HCT116 (cell line): ENCODE measurements around the gene HSP90AA1. TPM values are rescaled to one million over a fixed set of nuclear protein-coding genes. Genes with fewer than 3 reads are reported as not detected.

Experiments
- ATAC-seq: fragments of 200-7000 bp; cut with Tn5 transposase; 2 replicates; pipeline ENCODE4 v1.9.1; 2020; ENCODE audit warnings: mild to moderate bottlenecking, moderate library complexity
- BruUV-seq: library from RNA; stranded (reverse); fragments of 400-500 nt; replicated peaks from 2 replicates; lab custom pipeline; 2021; lab: Mats Ljungman, UMichigan
- CTCF ChIA-PET: fragments of 300-600 bp; sonication (Branson Sonifier 250); formaldehyde crosslinking; loops from one replicate; lab custom pipeline; 2021; ENCODE audit warnings: antibody characterized with exemption; lab: Charles Lee
- POLR2A ChIA-PET: fragments of 300-600, 350-600 bp; sonication (Branson Sonifier 250); formaldehyde crosslinking; loops from one replicate; lab custom pipeline; 2021; ENCODE audit warnings: antibody characterized with exemption; lab: Charles Lee
- RAD21 ChIA-PET, 2 experiments: fragments of 300-600 bp; sonication (Branson Sonifier 250); formaldehyde crosslinking; loops; one replicate each; lab custom pipeline; 2023; ENCODE audit warnings: low total read pairs in 2 of 2; ENCODE audit not compliant: uncharacterized antibody in 2 of 2, unreplicated experiment in 2 of 2, low non-redundant PET in 1 of 2; lab: Charles Lee
- DNase-seq: peaks from one replicate; pipeline ENCODE4 v3.0.0-alpha.2; 2010; ENCODE audit warnings: low read depth, low spot score
- H2AFZ ChIP-seq: fragments of 200-600 bp; shearing (Covaris generic), sonication (generic); 2 replicates; pipeline ENCODE4 v1.6.1; 2017; ENCODE audit warnings: low read depth, mixed run types, mixed read lengths, antibody characterized with exemption, low read length; ENCODE audit not compliant: poor library complexity, severe bottlenecking
- H3K27ac ChIP-seq: 2 replicates; pipeline ENCODE4 v1.5.1; 2012; ENCODE audit warnings: low read depth, low read length
- H3K27me3 ChIP-seq: fragments of 200-600 bp; sonication (generic); 2 replicates; pipeline ENCODE4 v1.6.1; 2016; ENCODE audit warnings: mixed run types, low read length, mixed read lengths; ENCODE audit not compliant: insufficient read depth
- H3K36me3 ChIP-seq, 2 experiments: fragments of 200-500 bp in 1 of 2; fragments of 200-600 bp in 1 of 2; sonication (Bioruptor generic) in 1 of 2; sonication (generic) in 1 of 2; 2 replicates each; pipeline versions ENCODE4 v1.5.1 to v1.6.1; 2014 to 2016; ENCODE audit warnings: low read length in 2 of 2, inconsistent platforms in 1 of 2, mixed read lengths in 1 of 2, mixed run types in 1 of 2; ENCODE audit not compliant: insufficient read depth in 2 of 2, control insufficient read depth in 1 of 2
- H3K4me1 ChIP-seq, 2 experiments: fragments of 200-600 bp in 1 of 2; sonication (generic) in 1 of 2; 2 replicates each; pipeline versions ENCODE4 v1.5.1 to v1.6.1; 2012 to 2017; ENCODE audit warnings: low read length in 2 of 2, inconsistent platforms in 1 of 2, mild to moderate bottlenecking in 1 of 2, mixed read lengths in 1 of 2, mixed run types in 1 of 2, moderate library complexity in 1 of 2; ENCODE audit not compliant: insufficient read depth in 2 of 2, control insufficient read depth in 1 of 2
- H3K4me2 ChIP-seq: fragments of 200-600 bp; sonication (generic); 2 replicates; pipeline ENCODE4 v1.6.1; 2017; ENCODE audit warnings: mixed run types, low read length, mixed read lengths
- H3K4me3 ChIP-seq, 2 experiments: fragments of 200-600 bp in 1 of 2; sonication (generic) in 1 of 2; replicated peaks in 1 of 2; 2 replicates each; pipeline ENCODE4 v1.5.1; 2011 to 2016; ENCODE audit warnings: low read length in 2 of 2, control low read depth in 1 of 2, low read depth in 1 of 2, mild to moderate bottlenecking in 1 of 2, mixed read lengths in 1 of 2, mixed run types in 1 of 2
- H3K79me2 ChIP-seq: fragments of 200-600 bp; sonication (generic); 2 replicates; pipeline ENCODE4 v1.6.1; 2017; ENCODE audit warnings: mild to moderate bottlenecking, mixed run types, low read length, moderate library complexity, mixed read lengths; ENCODE audit not compliant: insufficient read depth
- H3K9ac ChIP-seq: fragments of 200-600 bp; sonication (generic); 2 replicates; pipeline ENCODE4 v1.6.1; 2016; ENCODE audit warnings: low read length, mixed read lengths
- H3K9me2 ChIP-seq: fragments of 200-600 bp; sonication (generic), shearing (Covaris generic); 2 replicates; pipeline ENCODE4 v1.6.1; 2017; ENCODE audit warnings: mixed run types, mild to moderate bottlenecking, moderate library complexity; ENCODE audit not compliant: insufficient read depth
- H3K9me3 ChIP-seq, 2 experiments: fragments of 200-500 bp in 1 of 2; fragments of 200-600 bp in 1 of 2; sonication (Bioruptor generic) in 1 of 2; sonication (generic) in 1 of 2; 2 replicates each; pipeline ENCODE4 v1.6.1; 2014 to 2017; ENCODE audit warnings: low read length in 2 of 2, mixed read lengths in 2 of 2, inconsistent platforms in 1 of 2, low read depth in 1 of 2, mild to moderate bottlenecking in 1 of 2, mixed run types in 1 of 2, moderate library complexity in 1 of 2; ENCODE audit not compliant: control insufficient read depth in 1 of 2, insufficient read depth in 1 of 2
- H4K20me1 ChIP-seq: fragments of 200-600 bp; sonication (generic), shearing (Covaris generic); 2 replicates; pipeline ENCODE4 v1.6.1; 2017; ENCODE audit warnings: mixed run types, mild to moderate bottlenecking, moderate library complexity; ENCODE audit not compliant: insufficient read depth
- CEBPB ChIP-seq: IDR thresholded peaks from 2 replicates; pipeline ENCODE4 v1.6.1; 2012; ENCODE audit warnings: low read depth
- CTCF ChIP-seq, 3 experiments: fragments of 200-600 bp in 1 of 3; sonication (generic) in 1 of 3; IDR thresholded peaks in 2 of 3; conservative IDR thresholded peaks in 1 of 3; 2 replicates each; pipeline ENCODE4 v1.5.1; 2012 to 2017; ENCODE audit warnings: low read depth in 2 of 3, low read length in 2 of 3, antibody characterized with exemption in 1 of 3, borderline replicate concordance in 1 of 3, control low read depth in 1 of 3, mild to moderate bottlenecking in 1 of 3, mixed read lengths in 1 of 3, mixed run types in 1 of 3, moderate library complexity in 1 of 3; ENCODE audit not compliant: insufficient read depth in 1 of 3
- EGR1 ChIP-seq: IDR thresholded peaks from 2 replicates; pipeline ENCODE4 v1.6.1; 2012; ENCODE audit warnings: low read depth
- ELF1 ChIP-seq: IDR thresholded peaks from 2 replicates; pipeline ENCODE4 v1.6.1; 2012; ENCODE audit warnings: low read depth, borderline replicate concordance
- EZH2 ChIP-seq: fragments of 200-600 bp; sonication (generic); IDR thresholded peaks from 2 replicates; pipeline ENCODE4 v1.6.1; 2017; ENCODE audit warnings: antibody characterized with exemption, mixed run types
- FOSL1 ChIP-seq: IDR thresholded peaks from 2 replicates; pipeline ENCODE4 v1.6.1; 2012; ENCODE audit warnings: low read depth
- JUND ChIP-seq: IDR thresholded peaks from 2 replicates; pipeline ENCODE4 v1.6.1; 2012
- MAX ChIP-seq: IDR thresholded peaks from 2 replicates; pipeline ENCODE4 v1.6.1; 2012
- POLR2A ChIP-seq: IDR thresholded peaks from 2 replicates; pipeline ENCODE4 v1.7.0; 2011; ENCODE audit warnings: borderline replicate concordance; ENCODE audit not compliant: insufficient read depth, insufficient read length; ENCODE audit errors: extremely low read depth
- POLR2AphosphoS5 ChIP-seq: IDR thresholded peaks from 2 replicates; pipeline ENCODE4 v1.6.1; 2011; ENCODE audit warnings: mild to moderate bottlenecking, low read depth, low read length, moderate library complexity
- SIN3A ChIP-seq: IDR thresholded peaks from 2 replicates; pipeline ENCODE4 v1.6.1; 2012; ENCODE audit warnings: low read depth
- TCF7L2 ChIP-seq: IDR thresholded peaks from 2 replicates; pipeline ENCODE4 v1.7.0; 2011; ENCODE audit warnings: borderline replicate concordance, inconsistent platforms; ENCODE audit not compliant: insufficient read depth, insufficient read length; ENCODE audit errors: extremely low read depth
- YY1 ChIP-seq: IDR thresholded peaks from 2 replicates; pipeline ENCODE4 v1.6.1; 2011; ENCODE audit warnings: low read length, low read depth, moderate library complexity, mild to moderate bottlenecking; ENCODE audit not compliant: insufficient replicate concordance; ENCODE audit errors: extremely low read depth
- ZBTB33 ChIP-seq: IDR thresholded peaks from 2 replicates; pipeline ENCODE4 v1.6.1; 2011; ENCODE audit warnings: mild to moderate bottlenecking, low read length, moderate library complexity; ENCODE audit not compliant: insufficient replicate concordance; ENCODE audit errors: extremely low read depth
- ZFX ChIP-seq: fragments of 450-650 bp; IDR thresholded peaks from 2 replicates; pipeline ENCODE4 v1.6.1; 2017
- intact Hi-C: fragments of 100-400 bp; cut with micrococcal nuclease; formaldehyde crosslinking; loops from 2 replicates; pipeline ENCODE4 v1.10.0; 2022
- total RNA-seq: library from RNA; stranded (reverse); gene quantifications from one replicate; pipeline ENCODE4 v1.2.1, GENCODE V29; 2021; ENCODE audit not compliant: unreplicated experiment

The HSP90AA1 gene
- total RNA-seq, 1 experiment from 2014 or later: 1,380 TPM

- ATAC-seq (no peak), DNase-seq (no peak)
- POLR2A ChIA-PET: interaction anchor here (3.6 kb wide), 1 partner anchor 12 kb away, joined by 13 read pairs; no protein-coding TSS in a partner anchor
- peak; percentile 91 for TF ChIP-seq ZFX
- no peak for TF ChIP-seq POLR2AphosphoS5
- peak overlapping the region; percentile 70 to 85 for H3K4me3 ChIP-seq
- peaks cover 32% of the 10 kb centered on the region for H4K20me1 ChIP-seq
- H3K9ac ChIP-seq: peak overlapping the region; percentile 89
- H2AFZ ChIP-seq: no peak overlapping the region
- no peaks in the 10 kb centered on the region for H3K9me3 ChIP-seq
- peaks cover 16 to 46% of the 10 kb centered on the region in 2 experiments for H3K4me1 ChIP-seq
- no peaks in the 10 kb centered on the region for H3K27me3 ChIP-seq
- peaks cover 57% of the 10 kb centered on the region for H3K79me2 ChIP-seq
- CTCF ChIA-PET: no interaction called here
- RAD21 ChIA-PET: no interaction called here
- no TSS peak for BruUV-seq
- peaks cover 36 to 47% of the 10 kb centered on the region in 2 experiments for H3K36me3 ChIP-seq
- peak overlapping the region; percentile 86 for H3K4me2 ChIP-seq
- no peaks in the 10 kb centered on the region for H3K9me2 ChIP-seq
- H3K27ac ChIP-seq: peak overlapping the region; percentile 93
- intact Hi-C loops: loop anchor here (1.0 to 2.0 kb wide), 2 partner anchors 8 to 16 kb away; no protein-coding TSS in a partner anchor
Observed at GRCh38 chr14:102086709-102086971, 204 bp downstream of the HSP90AA1 start.

- intact Hi-C loops: loop anchor here (1.0 to 2.0 kb wide), 2 partner anchors 8 to 15 kb away; no protein-coding TSS in a partner anchor
- Histone ChIP-seq H4K20me1 (peaks cover 38% of the 10 kb centered on the region), H3K27me3 (no peaks in the 10 kb centered on the region), H3K79me2 (peaks cover 59% of the 10 kb centered on the region), H3K9me3 (no peaks in the 10 kb centered on the region), H3K4me3 (peak overlapping the region; percentile 70 to 85), H3K9me2 (no peaks in the 10 kb centered on the region), H3K9ac (peak overlapping the region; percentile 89), H3K36me3 (peaks cover 42 to 52% of the 10 kb centered on the region in 2 experiments), H2AFZ (no peak overlapping the region), H3K4me1 (peaks cover 16 to 46% of the 10 kb centered on the region in 2 experiments), H3K4me2 (peak overlapping the region; percentile 86), H3K27ac (peak overlapping the region; percentile 93)
- peak; percentile 15 for ATAC-seq
- RAD21 ChIA-PET: no interaction called here
- BruUV-seq: TSS peak; percentile 58
- CTCF ChIA-PET: no interaction called here
- DNase-seq: no peak
- POLR2A ChIA-PET: interaction anchor here (1.5 to 3.6 kb wide), 2 partner anchors 11 to 15 kb away, joined by 4 to 13 read pairs; no protein-coding TSS in a partner anchor
- TF ChIP-seq CTCF (IDR thresholded peaks at IDR 0.05 in 2 of 3, conservative IDR thresholded peaks at IDR 0.05 in 1 of 3; ENCODE audit: borderline replicate concordance in 1 of 3, insufficient read depth in 1 of 3, low read depth in 2 of 3, low read length in 2 of 3) (no peak), JUND (no peak), MAX (no peak), POLR2A (no peak), EZH2 (no peak), YY1 (no peak), ZBTB33 (no peak), POLR2AphosphoS5 (no peak), CEBPB (no peak), TCF7L2 (no peak), SIN3A (no peak), FOSL1 (no peak), EGR1 (no peak), ELF1 (no peak)
Observed at GRCh38 chr14:102085948-102086708, 716 bp downstream of the HSP90AA1 start.
